A549 (cell line): ENCODE results near the gene NUB1. TPM values are rescaled to one million over a fixed set of nuclear protein-coding genes. Genes with fewer than 3 reads are reported as not detected.

Experiments used
- ATAC-seq, 2 experiments: fragments of 200-7000 bp in 1 of 2; fragments of >200 bp in 1 of 2; cut with Nextera tagmentation in 1 of 2; cut with Tn5 transposase in 1 of 2; 3 replicates each; pipeline versions ENCODE4 v1.8.0 to v1.9.1; 2018 to 2020; ENCODE audit warnings: mild to moderate bottlenecking in 1 of 2, moderate library complexity in 1 of 2
- CTCF ChIA-PET: fragments of 300-600 bp; sonication (Branson Sonifier 250); formaldehyde crosslinking; extraction: SDS; loops from one replicate; lab custom pipeline; 2021; ENCODE audit warnings: antibody characterized with exemption, inconsistent platforms; lab: Yijun Ruan, JAX
- POLR2A ChIA-PET: fragments of 350-600 bp; formaldehyde crosslinking; extraction: SDS; loops from one replicate; lab custom pipeline; 2021; ENCODE audit warnings: antibody characterized with exemption, inconsistent platforms; lab: Yijun Ruan, JAX
- DNase-seq, 2 experiments: peaks; one replicate each; pipeline versions ENCODE4 v3.0.0 to v3.0.0-alpha.2; 2011 to 2016; ENCODE audit warnings: low read depth in 1 of 2, low spot score in 1 of 2
- FAIRE-seq: peaks from 2 replicates; lab custom pipeline; 2011; peaks lifted over from hg19 to GRCh38; lab: Jason Lieb, UNC
- H3K27ac ChIP-seq, 2 experiments: fragments of >200 bp; sonication (Bioruptor Twin); formaldehyde crosslinking; 3 replicates each; pipeline ENCODE4 v1.5.1; 2016 to 2017
- H3K4me1 ChIP-seq: fragments of >200 bp; sonication (Bioruptor Twin); formaldehyde crosslinking; 3 replicates; pipeline ENCODE4 v1.6.1; 2016
- H3K4me2 ChIP-seq: fragments of >200 bp; sonication (Bioruptor Twin); formaldehyde crosslinking; 3 replicates; pipeline ENCODE4 v1.6.1; 2016
- H3K4me3 ChIP-seq: fragments of >200 bp; sonication (Bioruptor Twin); formaldehyde crosslinking; 3 replicates; pipeline ENCODE4 v1.5.1; 2016
- H3K9me3 ChIP-seq: fragments of >200 bp; sonication (Bioruptor Twin); formaldehyde crosslinking; 3 replicates; pipeline ENCODE4 v1.6.1; 2016
- CBX2 ChIP-seq: fragments of 200-600 bp; sonication (generic); IDR thresholded peaks from 2 replicates; pipeline ENCODE4 v1.6.1; 2016; ENCODE audit warnings: low read depth, mild to moderate bottlenecking, borderline replicate concordance
- CTCF ChIP-seq: fragments of >200 bp; sonication (Bioruptor Twin); formaldehyde crosslinking; IDR thresholded peaks from 3 replicates; pipeline ENCODE4 v1.5.1; 2016
- E2F6 ChIP-seq: IDR thresholded peaks from 2 replicates; pipeline ENCODE4 v1.6.1; 2012; ENCODE audit warnings: low read depth, borderline replicate concordance
- EHMT2 ChIP-seq: fragments of 200-600 bp; sonication (generic); IDR thresholded peaks from 2 replicates; pipeline ENCODE4 v1.6.1; 2016; ENCODE audit warnings: antibody characterized with exemption, low read depth, mild to moderate bottlenecking, moderate library complexity
- ELK1 ChIP-seq: fragments of 150-350 bp; IDR thresholded peaks from 2 replicates; pipeline ENCODE4 v1.6.1; 2014; ENCODE audit warnings: low read depth, mild to moderate bottlenecking, low read length
- FOSB ChIP-seq: fragments of 250-450 bp; sonication (Bioruptor Pico); IDR thresholded peaks from 2 replicates; pipeline ENCODE4 v1.5.0; 2020; ENCODE audit warnings: mild to moderate bottlenecking, moderate library complexity
- GATA3 ChIP-seq: IDR thresholded peaks from 2 replicates; pipeline ENCODE4 v1.6.1; 2012; ENCODE audit warnings: borderline replicate concordance
- HDAC2 ChIP-seq: fragments of 200-600 bp; sonication (generic); IDR thresholded peaks from 2 replicates; pipeline ENCODE4 v1.6.1; 2016
- HMGXB4 ChIP-seq: fragments of 250-450 bp; sonication (Bioruptor Pico); IDR thresholded peaks from 2 replicates; pipeline ENCODE4 v1.5.0; 2021; ENCODE audit warnings: mild to moderate bottlenecking, moderate library complexity, borderline replicate concordance
- HOXB5 ChIP-seq: fragments of 250-450 bp; sonication (Bioruptor Pico); IDR thresholded peaks from 2 replicates; pipeline ENCODE4 v1.5.0; 2020; ENCODE audit warnings: mild to moderate bottlenecking, moderate library complexity
- JUN ChIP-seq, 2 experiments: fragments of >200 bp; sonication (Bioruptor Twin); formaldehyde crosslinking; IDR thresholded peaks; 2 replicates in 1 of 2; 3 replicates in 1 of 2; pipeline ENCODE4 v1.6.1; 2016 to 2017
- MAFK ChIP-seq: fragments of 450-650 bp; IDR thresholded peaks from 2 replicates; pipeline ENCODE4 v1.6.1; 2014; ENCODE audit not compliant: partially characterized antibody
- NR3C1 ChIP-seq: fragments of >200 bp; sonication (Bioruptor Twin); formaldehyde crosslinking; IDR thresholded peaks from 3 replicates; pipeline ENCODE4 v1.6.1; 2017
- RAD21 ChIP-seq, 2 experiments: fragments of >200 bp in 1 of 2; sonication (Bioruptor Twin) in 1 of 2; formaldehyde crosslinking in 1 of 2; IDR thresholded peaks in 1 of 2; conservative IDR thresholded peaks in 1 of 2; 2 replicates in 1 of 2; 3 replicates in 1 of 2; pipeline ENCODE4 v1.6.1; 2012 to 2018; ENCODE audit warnings: inconsistent platforms in 1 of 2
- SMC3 ChIP-seq: fragments of >200 bp; sonication (Bioruptor Twin); formaldehyde crosslinking; IDR thresholded peaks from 3 replicates; pipeline ENCODE4 v1.6.1; 2018; ENCODE audit warnings: inconsistent platforms
- USF2 ChIP-seq: fragments of 450-650 bp; IDR thresholded peaks from 2 replicates; pipeline ENCODE4 v1.6.1; 2014; ENCODE audit warnings: antibody characterized with exemption
- WGBS: methylation state at CpG from one replicate; pipeline ENCODE4 v1.1.6; 2017; ENCODE audit errors: missing lambda C conversion rate; 5-methylcytosine and 5-hydroxymethylcytosine counted together
- polyA plus RNA-seq, 4 experiments: library from polyadenylated mRNA; depleted of rRNA in 3 of 4; stranded (reverse); fragments of >200 nt; fragmentation: RNase III in 1 of 4; extraction: RNeasy Plus Mini Kit Qiagen cat#74134 plus additional on column Dnase treatment in 1 of 4; gene quantifications; 2 replicates in 3 of 4; 3 replicates in 1 of 4; pipeline ENCODE4 v1.2.3, GENCODE V29; 2011 to 2017

NUB1 gene
- polyA plus RNA-seq, 2 of the 4 experiments (the other 2 are of a cell fraction), result 45.0 to 105 TPM

- TF ChIP-seq HMGXB4 (CRISPR knock-in tag) (no peak), SMC3 (no peak)
Observed at GRCh38 chr7:151313857-151314256, 27.8 kb upstream of the NUB1 start (continued).

- Histone ChIP-seq H3K4me1 (0 out of 3 replicates have a peak, but pooled peaks cover 3% of the 10 kb centered on the region), H3K4me3 (no peak overlapping the region), H3K27ac (no peak overlapping the region), H3K9me3 (peaks cover 11% of the 10 kb centered on the region; the same call in 2 of the 3 replicates), H3K4me2 (no peak overlapping the region)
- no peak for TF ChIP-seq HDAC2
- no peak for TF ChIP-seq FOSB (CRISPR knock-in tag)
- TF ChIP-seq JUN (IDR thresholded peaks at IDR 0.05), result no peak
- TF ChIP-seq HOXB5, result no peak
- TF ChIP-seq EHMT2, result no peak
- no peak for TF ChIP-seq USF2
- TF ChIP-seq NR3C1, result no peak
- no peak for TF ChIP-seq E2F6
- TF ChIP-seq MAFK, result no peak
- no peak for TF ChIP-seq GATA3
- TF ChIP-seq CTCF, result no peak
- no peak for TF ChIP-seq ELK1
- peak in 1 of 2 experiments; percentile 25; a peak in 3 of 6 replicates for ATAC-seq
- DNase-seq, result no peak
- ChIA-PET CTCF (interaction anchor here (0.8 to 9.5 kb wide), 35 partner anchors 7 to 1643 kb away, joined by 3 to 234 read pairs (median 4); partner anchors contain the start of gene NUB1), POLR2A (interaction anchor here (0.6 kb wide), 1 partner anchor 10 kb away, joined by 3 read pairs; no protein-coding TSS in a partner anchor)
- 36% methylated on average over 6 of the region's 6 CpGs for WGBS
- FAIRE-seq, result no peak
Observed at GRCh38 chr7:151314401-151314800, 27.2 kb upstream of the NUB1 start.

- H3K9me3 ChIP-seq, result peaks cover 17% of the 10 kb centered on the region; the same call in 2 of the 3 replicates
- FAIRE-seq (no peak), ATAC-seq (peak; percentile 82 to 93; a peak in 5 of 6 replicates), DNase-seq (peak; percentile 70 to 78)
- POLR2A ChIA-PET, result no interaction called here
- H3K4me2 ChIP-seq, result peak overlapping the region; percentile 13; the same call in 1 of the 3 replicates
- H3K27ac ChIP-seq, result no peak overlapping the region
- CTCF ChIA-PET, result interaction anchor here (0.6 to 9.5 kb wide), 56 partner anchors 7 to 1644 kb away, joined by 3 to 234 read pairs (median 4); partner anchors contain the start of genes CRYGN and NUB1
- 22% methylated on average over 13 of the region's 13 CpGs for WGBS
- TF ChIP-seq RAD21 (conservative IDR thresholded peaks at IDR 0.05 in 1 of 2, IDR thresholded peaks at IDR 0.05 in 1 of 2) (peak; percentile 84 to 90), CBX2 (no peak), SMC3 (peak; percentile 93), CTCF (peak; percentile 93)
- 0 out of 3 replicates have a peak, but pooled peaks cover 3% of the 10 kb centered on the region for H3K4me1 ChIP-seq
- no peak overlapping the region for H3K4me3 ChIP-seq
Observed at GRCh38 chr7:151315038-151315655, 26.5 kb upstream of the NUB1 start.
